GM19035 (cell line): Measurements from ENCODE around the gene ALDH6A1.
"Not testable (repeated sequence)": the region's sequence is repeated elsewhere in the genome, so short reads cannot be mapped to it uniquely, and the experiment has no call there.

Experiments used
- ATAC-seq: cut with Tn5 transposase; IDR thresholded peaks from one replicate; pipeline ENCODE4 v1.9.1; 2021; ENCODE audit not compliant: unreplicated experiment

The ALDH6A1 gene

GRCh38 chr14:74084277-74085046 lies at the start of gene ALDH6A1, which contains the start of gene LIN52:
TSS of gene ALDH6A1 (minus strand) at chr14:74084453. CDS start at chr14:74084394, 59 bp downstream.
TSS of gene LIN52 (plus strand) at chr14:74084956. CDS start at chr14:74084975, 19 bp downstream.
- peak; percentile 95 for ATAC-seq

DNA sequence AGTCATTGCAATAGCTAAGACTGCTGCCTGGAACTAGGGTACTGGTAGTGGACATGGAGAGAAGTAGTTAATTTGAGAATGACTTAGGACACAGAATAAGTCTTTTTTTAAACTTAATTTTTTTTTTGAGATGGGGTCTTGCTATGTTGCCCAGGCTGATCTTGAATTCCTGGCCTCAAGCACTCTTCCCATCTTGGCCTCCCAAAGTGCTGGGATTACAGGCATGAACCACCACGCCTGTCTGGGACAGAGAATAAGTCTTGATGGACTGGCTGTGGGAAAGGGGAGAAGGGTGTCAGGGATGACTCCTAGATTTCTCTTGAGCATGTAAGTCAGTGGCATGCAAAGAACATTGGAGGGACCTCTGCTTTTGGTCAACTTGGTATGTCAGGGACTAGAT lies 43.4 kb upstream of the ALDH6A1 start:
- ATAC-seq = no peak

GRCh38 chr14:74126315-74127013 lies 42.2 kb upstream of the ALDH6A1 start:
- ATAC-seq = no peak

- not testable (repeated sequence) for ATAC-seq
Observed at GRCh38 chr14:74125487-74125886, 41.2 kb upstream of the ALDH6A1 start.

GRCh38 chr14:74111395-74112216 lies 27.4 kb upstream of the ALDH6A1 start:
- not testable (repeated sequence) for ATAC-seq

GRCh38 chr14:74109369-74109768 lies 25.1 kb upstream of the ALDH6A1 start:
- ATAC-seq = no peak

DNA sequence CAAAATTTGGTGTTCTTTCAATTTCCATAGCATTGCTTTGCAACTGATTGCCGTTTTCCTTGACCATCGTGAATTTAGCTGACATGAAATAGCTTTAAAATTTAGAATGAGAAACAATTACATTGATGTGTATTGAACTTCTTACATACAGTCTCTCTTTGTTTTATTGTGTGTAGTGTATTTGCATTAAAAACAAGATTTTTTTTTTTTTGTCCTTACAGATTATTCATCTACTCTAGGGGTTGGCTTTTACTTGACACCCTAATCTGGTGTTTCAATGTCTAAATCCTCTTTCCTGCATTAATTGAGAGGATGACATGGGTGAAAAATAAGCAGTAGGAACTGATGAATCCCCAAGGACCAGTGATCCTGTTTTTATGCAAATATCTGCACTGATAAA lies 21.1 kb upstream of the ALDH6A1 start:
- no peak for ATAC-seq

DNA sequence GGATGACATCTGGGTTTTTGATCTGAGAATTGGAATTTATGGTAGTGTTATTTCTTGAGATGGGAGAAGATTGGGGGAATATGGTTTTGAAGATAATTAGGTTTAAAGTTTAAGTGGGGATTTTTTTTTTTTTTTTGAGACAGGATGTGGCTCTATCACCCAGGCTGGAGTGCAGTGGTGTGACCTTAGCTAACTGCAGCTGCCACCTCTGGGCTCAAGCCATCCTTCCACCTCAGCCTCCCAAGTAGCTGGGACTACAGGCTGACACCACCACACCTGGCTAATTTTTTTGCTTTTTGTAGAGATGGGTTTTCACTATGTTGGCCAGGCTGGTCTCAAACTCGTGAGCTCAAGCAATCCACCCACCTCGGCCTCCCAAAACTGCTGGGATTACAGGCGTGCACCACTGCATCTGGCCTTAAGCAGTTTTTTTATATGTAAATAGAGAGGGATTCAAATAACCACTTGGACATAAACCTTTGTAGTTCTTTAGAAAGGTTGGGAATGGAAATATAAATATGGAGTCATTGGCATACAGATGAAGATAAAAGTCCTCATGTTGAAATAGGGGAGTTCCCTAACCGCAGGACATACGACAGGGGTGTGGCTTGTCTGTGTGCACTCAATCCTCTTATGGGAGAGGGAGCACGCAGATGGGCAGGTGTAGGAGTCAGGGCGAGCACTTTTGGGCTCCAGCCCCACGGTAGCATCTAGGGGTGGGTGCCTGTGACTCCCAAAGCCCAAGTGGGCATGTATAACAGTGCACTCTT lies 5.2 kb upstream of the ALDH6A1 start:
- no peak for ATAC-seq

GRCh38 chr14:74085828-74086227 lies 1.6 kb upstream of the ALDH6A1 start:
- no peak for ATAC-seq

GRCh38 chr14:74085047-74085637 lies 889 bp upstream of the ALDH6A1 start:
- peak; percentile 7 for ATAC-seq

DNA sequence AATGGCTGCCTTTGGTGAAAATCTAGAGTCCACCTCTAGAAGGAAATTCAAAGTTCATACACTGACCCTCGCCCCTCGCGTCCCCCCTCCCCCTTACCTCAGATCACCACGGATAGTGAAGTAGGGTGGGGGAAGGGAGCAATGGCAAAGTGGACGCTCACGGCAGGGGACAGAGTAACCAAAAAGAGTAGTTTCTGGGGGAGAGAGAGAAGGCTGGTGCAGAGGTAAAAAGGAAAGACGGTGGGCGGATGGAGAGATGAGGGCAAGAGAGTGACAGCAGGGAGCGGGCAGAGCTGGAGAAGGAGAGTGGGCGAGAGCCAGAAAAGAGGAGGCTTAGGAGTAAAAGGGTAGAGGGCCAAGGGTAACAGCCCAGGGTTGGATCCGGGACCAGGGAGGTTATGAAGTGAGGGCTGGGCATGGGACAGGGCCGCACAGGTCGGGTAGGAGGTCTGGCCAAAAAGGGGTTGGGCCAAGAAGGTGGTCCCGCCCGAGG lies 423 bp downstream of the ALDH6A1 start:
- ATAC-seq = peak; percentile 14

- no peak for ATAC-seq
Observed at GRCh38 chr14:74083161-74083560, 1.1 kb downstream of the ALDH6A1 start.

GRCh38 chr14:74081491-74081890 lies 2.8 kb downstream of the ALDH6A1 start:
- ATAC-seq = no peak

GRCh38 chr14:74080820-74081460 lies 3.3 kb downstream of the ALDH6A1 start:
- ATAC-seq = no peak

- no peak for ATAC-seq
Observed at GRCh38 chr14:74077401-74077800, 6.9 kb downstream of the ALDH6A1 start.

DNA sequence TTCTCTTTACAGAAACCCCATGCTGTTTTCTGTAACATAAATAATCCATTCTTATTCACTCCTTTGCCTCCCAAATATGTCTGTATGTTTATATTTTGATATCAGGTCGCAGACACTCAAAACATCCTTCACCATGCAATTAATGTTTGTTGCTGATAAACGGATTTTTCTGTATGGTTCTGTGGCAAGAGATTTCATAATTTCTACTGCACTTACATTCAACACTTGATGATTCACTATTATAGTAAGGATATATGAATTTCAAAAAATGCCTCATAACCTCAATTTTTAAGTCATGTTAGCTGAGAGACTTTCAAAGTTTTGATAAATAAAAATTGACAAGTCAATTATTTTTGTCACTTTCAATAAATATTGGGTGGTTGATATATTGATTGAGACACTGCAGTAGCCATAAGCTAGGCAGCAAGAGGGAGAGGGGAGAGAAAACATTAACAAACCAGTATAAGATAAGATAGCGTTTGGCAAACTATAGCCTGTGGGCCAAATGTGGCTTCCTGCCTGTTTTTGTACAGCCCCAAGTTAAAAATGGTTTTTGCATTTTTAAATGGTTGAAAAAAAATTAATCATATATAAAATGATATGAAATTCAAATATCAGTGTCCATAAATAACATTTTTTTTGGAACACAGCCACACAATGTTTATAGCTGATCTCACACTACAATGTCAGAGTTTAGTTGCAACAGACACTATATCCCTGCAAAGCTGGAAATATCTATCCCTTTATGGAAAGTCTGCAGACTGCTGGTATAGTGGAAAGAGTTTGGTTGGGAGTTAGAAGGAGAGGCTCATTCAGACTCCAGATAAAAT lies 18.3 kb downstream of the ALDH6A1 start:
- ATAC-seq = no peak

DNA sequence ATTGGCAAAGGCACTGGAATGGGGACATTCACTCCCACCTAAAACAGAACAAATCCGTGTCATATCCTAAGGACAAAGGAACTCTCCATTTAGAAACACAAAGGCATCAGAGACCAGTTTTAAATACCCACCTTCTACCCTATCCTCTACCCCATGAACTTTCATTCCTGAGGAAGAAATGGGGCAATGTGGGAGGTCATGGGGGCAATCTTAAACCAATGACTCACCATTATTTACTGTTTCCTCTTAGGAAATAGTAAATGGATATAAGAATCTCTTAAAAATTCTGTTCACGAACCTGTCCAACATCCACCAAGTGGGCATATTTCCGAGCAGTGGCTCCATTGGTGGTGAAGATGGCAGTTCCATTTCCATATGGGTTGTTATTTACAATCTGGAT lies 19.4 kb downstream of the ALDH6A1 start:
- no peak for ATAC-seq

DNA sequence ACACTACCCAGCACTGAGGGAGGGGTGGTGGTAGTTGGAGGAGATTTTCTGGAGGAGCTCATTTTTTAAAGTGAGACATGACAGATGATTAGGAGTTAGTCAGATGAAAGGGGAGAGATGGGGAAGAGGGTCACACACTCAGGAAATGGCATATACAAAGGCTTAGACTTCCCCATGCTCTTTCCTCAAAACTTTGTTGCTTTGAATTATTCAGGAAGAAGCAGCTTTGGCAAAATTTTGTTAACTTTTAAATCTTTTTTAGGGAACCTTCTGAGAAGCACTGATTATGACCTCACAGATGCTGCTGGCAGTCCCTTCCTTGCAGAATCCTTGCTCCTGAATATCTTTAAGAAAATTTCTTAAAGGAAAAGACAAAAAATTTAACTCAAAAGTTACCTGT lies 19.8 kb downstream of the ALDH6A1 start:
- ATAC-seq = no peak

DNA sequence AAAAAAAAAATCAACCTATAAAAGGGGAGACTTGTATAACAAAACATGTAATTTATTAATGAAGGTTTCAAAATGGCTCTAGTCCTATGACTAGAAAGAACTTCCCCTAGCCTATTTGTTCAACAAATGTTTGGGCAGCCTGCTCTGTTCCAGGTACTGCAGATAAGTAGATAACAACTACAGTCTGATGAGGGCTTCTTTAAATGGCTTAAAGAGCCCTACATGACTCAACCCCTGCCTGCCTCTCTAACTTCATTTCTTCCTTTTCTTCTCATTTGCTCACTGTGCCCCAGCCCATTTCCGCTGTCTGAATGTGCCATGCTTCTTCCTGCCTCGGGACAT lies 21.5 kb downstream of the ALDH6A1 start:
- no peak for ATAC-seq
